ENCODE data around the gene DIABLO.

DNA sequence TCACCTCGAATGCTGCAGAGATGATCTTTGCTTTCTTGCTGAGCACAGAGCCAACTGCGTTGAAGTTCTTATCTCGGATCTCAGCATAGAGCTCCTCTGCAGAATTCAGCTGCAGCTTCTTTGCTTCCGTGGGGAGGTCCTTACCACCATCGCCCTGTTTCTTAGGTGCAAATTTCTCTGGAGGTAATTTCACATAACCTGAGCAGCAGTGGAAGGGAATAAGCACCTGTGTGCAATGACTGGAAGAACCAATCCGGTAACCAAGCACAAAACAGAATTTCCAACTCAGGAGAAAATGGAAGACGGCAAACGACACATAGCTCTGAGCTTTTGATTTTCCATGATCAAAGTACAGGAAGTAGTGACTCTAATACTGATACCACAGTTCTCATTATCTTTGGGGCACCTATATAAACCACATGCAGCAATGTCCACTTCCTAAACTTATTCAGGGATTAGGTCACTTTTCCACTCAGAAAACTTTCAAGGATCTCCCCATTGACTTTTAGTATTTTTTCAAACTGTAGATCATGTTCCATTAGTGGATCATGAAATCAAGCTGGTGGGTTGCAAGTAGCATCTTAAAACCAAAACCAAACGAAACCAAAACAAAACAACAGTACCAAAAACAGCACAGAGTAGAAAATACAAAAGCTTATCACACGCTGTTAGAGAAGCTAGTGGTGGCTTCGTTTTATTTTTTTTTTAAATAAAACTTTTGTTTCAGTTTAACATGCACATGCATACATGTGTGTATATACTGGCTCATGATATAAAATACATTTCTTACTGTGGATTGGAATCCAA is 18.9 kb upstream of the DIABLO start:
- no peak for TF ChIP-seq EZH2 (IDR thresholded peaks at IDR 0.05; ENCODE audit: low read length, unreplicated experiment)
- TF ChIP-seq, protein P1, sequence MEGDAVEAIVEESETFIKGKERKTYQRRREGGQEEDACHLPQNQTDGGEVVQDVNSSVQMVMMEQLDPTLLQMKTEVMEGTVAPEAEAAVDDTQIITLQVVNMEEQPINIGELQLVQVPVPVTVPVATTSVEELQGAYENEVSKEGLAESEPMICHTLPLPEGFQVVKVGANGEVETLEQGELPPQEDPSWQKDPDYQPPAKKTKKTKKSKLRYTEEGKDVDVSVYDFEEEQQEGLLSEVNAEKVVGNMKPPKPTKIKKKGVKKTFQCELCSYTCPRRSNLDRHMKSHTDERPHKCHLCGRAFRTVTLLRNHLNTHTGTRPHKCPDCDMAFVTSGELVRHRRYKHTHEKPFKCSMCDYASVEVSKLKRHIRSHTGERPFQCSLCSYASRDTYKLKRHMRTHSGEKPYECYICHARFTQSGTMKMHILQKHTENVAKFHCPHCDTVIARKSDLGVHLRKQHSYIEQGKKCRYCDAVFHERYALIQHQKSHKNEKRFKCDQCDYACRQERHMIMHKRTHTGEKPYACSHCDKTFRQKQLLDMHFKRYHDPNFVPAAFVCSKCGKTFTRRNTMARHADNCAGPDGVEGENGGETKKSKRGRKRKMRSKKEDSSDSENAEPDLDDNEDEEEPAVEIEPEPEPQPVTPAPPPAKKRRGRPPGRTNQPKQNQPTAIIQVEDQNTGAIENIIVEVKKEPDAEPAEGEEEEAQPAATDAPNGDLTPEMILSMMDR (conservative IDR thresholded peaks at IDR 0.05; ENCODE audit: low read depth, low read length): no peak
- TF ChIP-seq EZH2phosphoT487 (IDR thresholded peaks at IDR 0.05; ENCODE audit: borderline replicate concordance, low read length): no peak

All from PC-3 (cell line).